Measurements from ENCODE around the gene MIF. TPM values are rescaled to one million over a fixed set of nuclear protein-coding genes. Genes with fewer than 3 reads are reported as not detected.

The MIF gene
- total RNA-seq, 1 experiment from 2014 or later = 957 TPM

DNA sequence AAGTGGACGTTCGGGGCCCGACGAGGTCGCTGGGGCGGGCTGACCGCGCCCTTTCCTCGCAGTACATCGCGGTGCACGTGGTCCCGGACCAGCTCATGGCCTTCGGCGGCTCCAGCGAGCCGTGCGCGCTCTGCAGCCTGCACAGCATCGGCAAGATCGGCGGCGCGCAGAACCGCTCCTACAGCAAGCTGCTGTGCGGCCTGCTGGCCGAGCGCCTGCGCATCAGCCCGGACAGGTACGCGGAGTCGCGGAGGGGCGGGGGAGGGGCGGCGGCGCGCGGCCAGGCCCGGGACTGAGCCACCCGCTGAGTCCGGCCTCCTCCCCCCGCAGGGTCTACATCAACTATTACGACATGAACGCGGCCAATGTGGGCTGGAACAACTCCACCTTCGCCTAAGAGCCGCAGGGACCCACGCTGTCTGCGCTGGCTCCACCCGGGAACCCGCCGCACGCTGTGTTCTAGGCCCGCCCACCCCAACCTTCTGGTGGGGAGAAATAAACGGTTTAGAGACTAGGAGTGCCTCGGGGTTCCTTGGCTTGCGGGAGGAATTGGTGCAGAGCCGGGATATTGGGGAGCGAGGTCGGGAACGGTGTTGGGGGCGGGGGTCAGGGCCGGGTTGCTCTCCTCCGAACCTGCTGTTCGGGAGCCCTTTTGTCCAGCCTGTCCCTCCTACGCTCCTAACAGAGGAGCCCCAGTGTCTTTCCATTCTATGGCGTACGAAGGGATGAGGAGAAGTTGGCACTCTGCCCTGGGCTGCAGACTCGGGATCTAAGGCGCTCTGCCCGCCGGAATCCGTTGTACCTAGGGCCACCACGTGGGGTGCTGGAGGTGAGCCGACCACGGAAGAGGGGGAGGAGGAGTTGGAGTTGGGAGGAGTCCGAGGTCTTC lies 771 bp downstream of the MIF start:
- ChIA-PET POLR2A (ENCODE audit: unreplicated experiment) (interaction anchor here (0.6 kb wide), 1 partner anchor 1162 kb away, joined by 3 read pairs; no protein-coding TSS in a partner anchor), CTCF (interaction anchor here (0.5 to 1.7 kb wide), 4 partner anchors 19 to 41 kb away, joined by 3 to 9 read pairs (median 3); partner anchors contain the start of gene SLC2A11)
- H3K9me3 ChIP-seq (ENCODE audit: low read length) = no peaks in the 10 kb centered on the region
- TSS peak; percentile 68 for BruUV-seq (replicated peaks)
- H3K9ac ChIP-seq (ENCODE audit: low read length) = peak overlapping the region; percentile 96
- H3K4me2 ChIP-seq (ENCODE audit: low read length) = peak overlapping the region; percentile 95
- H3K4me3 ChIP-seq (ENCODE audit: low read length) = peak overlapping the region; percentile 90
- H2AFZ ChIP-seq (ENCODE audit: low read length) = peak overlapping the region; percentile 81; the same call in 1 of the 2 replicates
- H3K36me3 ChIP-seq (ENCODE audit: low read depth, low read length) = peaks cover 20% of the 10 kb centered on the region
- peak overlapping the region; percentile 80 for H3K27ac ChIP-seq (ENCODE audit: low read length)
- H3K4me1 ChIP-seq (ENCODE audit: insufficient read depth, low read length) = peaks cover 17% of the 10 kb centered on the region
- TF ChIP-seq EZH2 (IDR thresholded peaks at IDR 0.05; ENCODE audit: low read length, unreplicated experiment) = no peak
- TF ChIP-seq CTCF (conservative IDR thresholded peaks at IDR 0.05; ENCODE audit: low read depth, low read length) = peak; percentile 42; the same call in 1 of the 2 replicates
- TF ChIP-seq EZH2phosphoT487 (IDR thresholded peaks at IDR 0.05; ENCODE audit: borderline replicate concordance, low read length) = no peak
- peaks cover 18% of the 10 kb centered on the region; the same call in 1 of the 2 replicates for H4K20me1 ChIP-seq (ENCODE audit: low read length)
- DNase-seq (peak; percentile 79), ATAC-seq (peak; percentile 46)
- H3K27me3 ChIP-seq (ENCODE audit: low read length) = no peaks in the 10 kb centered on the region
- H3K79me2 ChIP-seq (ENCODE audit: low read length) = peaks cover 31% of the 10 kb centered on the region
- H3K9me2 ChIP-seq (replicated peaks; ENCODE audit: low read length) = no peaks in the 10 kb centered on the region
- intact Hi-C loops (cut with micrococcal nuclease) = no loop called here
- H3F3A ChIP-seq (ENCODE audit: low read length, unreplicated experiment) = no peaks in the 10 kb centered on the region

GRCh38 chr22:23895599-23896144 lies 1.5 kb downstream of the MIF start:
- ChIA-PET POLR2A (ENCODE audit: unreplicated experiment) (no interaction called here), CTCF (no interaction called here)
- Histone ChIP-seq H2AFZ (ENCODE audit: low read length) (no peak overlapping the region), H3F3A (ENCODE audit: low read length, unreplicated experiment) (no peaks in the 10 kb centered on the region), H3K9me3 (ENCODE audit: low read length) (no peaks in the 10 kb centered on the region), H3K79me2 (ENCODE audit: low read length) (peaks cover 31% of the 10 kb centered on the region), H3K27ac (ENCODE audit: low read length) (peak overlapping the region; percentile 80), H4K20me1 (ENCODE audit: low read length) (peaks cover 18% of the 10 kb centered on the region; the same call in 1 of the 2 replicates), H3K36me3 (ENCODE audit: low read depth, low read length) (peaks cover 20% of the 10 kb centered on the region), H3K9me2 (replicated peaks; ENCODE audit: low read length) (no peaks in the 10 kb centered on the region), H3K27me3 (ENCODE audit: low read length) (no peaks in the 10 kb centered on the region), H3K4me3 (ENCODE audit: low read length) (peak overlapping the region; percentile 90), H3K4me2 (ENCODE audit: low read length) (peak overlapping the region; percentile 95), H3K4me1 (ENCODE audit: insufficient read depth, low read length) (peaks cover 17% of the 10 kb centered on the region), H3K9ac (ENCODE audit: low read length) (peak overlapping the region; percentile 96)
- TF ChIP-seq EZH2phosphoT487 (IDR thresholded peaks at IDR 0.05; ENCODE audit: borderline replicate concordance, low read length) = no peak
- TF ChIP-seq CTCF (conservative IDR thresholded peaks at IDR 0.05; ENCODE audit: low read depth, low read length) = no peak
- TF ChIP-seq EZH2 (IDR thresholded peaks at IDR 0.05; ENCODE audit: low read length, unreplicated experiment) = no peak
- no TSS peak for BruUV-seq (replicated peaks)
- DNase-seq = no peak
- intact Hi-C loops (cut with micrococcal nuclease) = no loop called here
- ATAC-seq = no peak

Data from PC-3 (cell line).